ENCODE results near the gene TMEM242.

DNA sequence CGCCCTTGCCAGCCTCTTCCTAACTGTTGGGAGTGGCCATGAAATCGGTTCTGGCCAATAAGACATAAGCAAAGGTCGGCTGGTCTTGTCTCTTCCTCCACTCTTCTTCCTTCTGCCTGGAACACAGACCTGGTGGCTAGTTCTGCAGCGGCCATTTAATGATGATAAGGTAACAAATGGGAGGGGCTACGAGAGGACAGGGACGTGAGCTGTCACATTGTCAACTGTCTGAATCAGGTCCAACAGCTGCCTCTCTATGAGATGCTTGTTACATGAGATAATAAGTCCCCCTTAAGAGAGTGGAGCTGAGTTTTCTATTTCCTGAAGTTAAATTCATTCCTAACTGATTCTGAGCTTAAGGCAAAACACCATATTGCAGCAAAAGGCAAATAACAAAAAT lies 12.5 kb upstream of the TMEM242 start:
- TF ChIP-seq RFX5 (IDR thresholded peaks at IDR 0.05; ENCODE audit: low read depth, low read length): no peak
- TF ChIP-seq, protein P1, sequence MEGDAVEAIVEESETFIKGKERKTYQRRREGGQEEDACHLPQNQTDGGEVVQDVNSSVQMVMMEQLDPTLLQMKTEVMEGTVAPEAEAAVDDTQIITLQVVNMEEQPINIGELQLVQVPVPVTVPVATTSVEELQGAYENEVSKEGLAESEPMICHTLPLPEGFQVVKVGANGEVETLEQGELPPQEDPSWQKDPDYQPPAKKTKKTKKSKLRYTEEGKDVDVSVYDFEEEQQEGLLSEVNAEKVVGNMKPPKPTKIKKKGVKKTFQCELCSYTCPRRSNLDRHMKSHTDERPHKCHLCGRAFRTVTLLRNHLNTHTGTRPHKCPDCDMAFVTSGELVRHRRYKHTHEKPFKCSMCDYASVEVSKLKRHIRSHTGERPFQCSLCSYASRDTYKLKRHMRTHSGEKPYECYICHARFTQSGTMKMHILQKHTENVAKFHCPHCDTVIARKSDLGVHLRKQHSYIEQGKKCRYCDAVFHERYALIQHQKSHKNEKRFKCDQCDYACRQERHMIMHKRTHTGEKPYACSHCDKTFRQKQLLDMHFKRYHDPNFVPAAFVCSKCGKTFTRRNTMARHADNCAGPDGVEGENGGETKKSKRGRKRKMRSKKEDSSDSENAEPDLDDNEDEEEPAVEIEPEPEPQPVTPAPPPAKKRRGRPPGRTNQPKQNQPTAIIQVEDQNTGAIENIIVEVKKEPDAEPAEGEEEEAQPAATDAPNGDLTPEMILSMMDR (conservative IDR thresholded peaks at IDR 0.05; ENCODE audit: low read depth, low read length): no peak
- TF ChIP-seq, protein P2, sequence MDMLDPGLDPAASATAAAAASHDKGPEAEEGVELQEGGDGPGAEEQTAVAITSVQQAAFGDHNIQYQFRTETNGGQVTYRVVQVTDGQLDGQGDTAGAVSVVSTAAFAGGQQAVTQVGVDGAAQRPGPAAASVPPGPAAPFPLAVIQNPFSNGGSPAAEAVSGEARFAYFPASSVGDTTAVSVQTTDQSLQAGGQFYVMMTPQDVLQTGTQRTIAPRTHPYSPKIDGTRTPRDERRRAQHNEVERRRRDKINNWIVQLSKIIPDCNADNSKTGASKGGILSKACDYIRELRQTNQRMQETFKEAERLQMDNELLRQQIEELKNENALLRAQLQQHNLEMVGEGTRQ (IDR thresholded peaks at IDR 0.05; ENCODE audit: low read depth, low read length): no peak
- no peak for TF ChIP-seq SMC3 (IDR thresholded peaks at IDR 0.05; ENCODE audit: low read depth, low read length)
- TF ChIP-seq RAD21 (IDR thresholded peaks at IDR 0.05; ENCODE audit: low read length): no peak
- TF ChIP-seq CHD1 (IDR thresholded peaks at IDR 0.05; ENCODE audit: low read depth, low read length): no peak
